ENCODE results near the gene TPT1. TPM values are rescaled to one million over a fixed set of nuclear protein-coding genes. Genes with fewer than 3 reads are reported as not detected.

TPT1 gene
- total and polyA plus RNA-seq, 10 donors = 2,558 to 10,629 (median 4,026) TPM

DNA sequence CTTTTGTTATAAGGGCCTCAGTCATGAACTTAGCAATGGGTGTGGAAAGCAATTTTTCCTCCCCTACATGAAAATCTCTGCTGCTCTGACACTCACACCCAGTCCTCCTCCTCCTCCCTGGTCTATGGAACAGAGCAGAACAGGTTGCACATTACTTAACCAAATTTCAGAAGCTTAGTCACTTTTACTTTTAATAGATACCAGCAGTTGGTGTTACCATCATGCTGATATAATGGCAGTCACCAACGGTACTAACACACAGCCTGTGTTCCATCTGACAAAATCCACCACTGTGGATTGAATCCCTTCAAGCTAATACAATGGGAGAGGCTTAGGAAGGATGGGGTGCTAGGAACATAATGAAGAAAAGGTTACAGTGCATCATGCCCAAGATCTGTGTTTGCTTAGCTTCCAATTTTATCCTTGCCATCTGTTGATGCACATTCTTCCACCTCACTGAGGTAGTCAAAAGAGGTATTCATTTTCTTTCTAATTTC, 9.8 kb downstream of the TPT1 start:
- Histone ChIP-seq H3K27me3 (replicated peaks in 1 of 7) (no peaks in the 10 kb centered on the region), H3K4me1 (peaks cover 34 to 100% (median 75%) of the 10 kb centered on the region in 6 donors), H3K9me3 (no peaks in the 10 kb centered on the region), H3K36me3 (peaks cover 2 to 24% (median 9%) of the 10 kb centered on the region in 6 donors), H3K27ac (peak overlapping the region in 5 of 8 donors; percentile 9 to 84 (median 76)), H3K4me3 (no peak overlapping the region)
- TF ChIP-seq, protein P1, sequence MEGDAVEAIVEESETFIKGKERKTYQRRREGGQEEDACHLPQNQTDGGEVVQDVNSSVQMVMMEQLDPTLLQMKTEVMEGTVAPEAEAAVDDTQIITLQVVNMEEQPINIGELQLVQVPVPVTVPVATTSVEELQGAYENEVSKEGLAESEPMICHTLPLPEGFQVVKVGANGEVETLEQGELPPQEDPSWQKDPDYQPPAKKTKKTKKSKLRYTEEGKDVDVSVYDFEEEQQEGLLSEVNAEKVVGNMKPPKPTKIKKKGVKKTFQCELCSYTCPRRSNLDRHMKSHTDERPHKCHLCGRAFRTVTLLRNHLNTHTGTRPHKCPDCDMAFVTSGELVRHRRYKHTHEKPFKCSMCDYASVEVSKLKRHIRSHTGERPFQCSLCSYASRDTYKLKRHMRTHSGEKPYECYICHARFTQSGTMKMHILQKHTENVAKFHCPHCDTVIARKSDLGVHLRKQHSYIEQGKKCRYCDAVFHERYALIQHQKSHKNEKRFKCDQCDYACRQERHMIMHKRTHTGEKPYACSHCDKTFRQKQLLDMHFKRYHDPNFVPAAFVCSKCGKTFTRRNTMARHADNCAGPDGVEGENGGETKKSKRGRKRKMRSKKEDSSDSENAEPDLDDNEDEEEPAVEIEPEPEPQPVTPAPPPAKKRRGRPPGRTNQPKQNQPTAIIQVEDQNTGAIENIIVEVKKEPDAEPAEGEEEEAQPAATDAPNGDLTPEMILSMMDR (IDR thresholded peaks at IDR 0.05 in 8 of 11, conservative IDR thresholded peaks at IDR 0.05 in 3 of 11) = no peak
- TF ChIP-seq POLR2A (IDR thresholded peaks at IDR 0.05) (no peak), POLR2AphosphoS5 (IDR thresholded peaks at IDR 0.05) (no peak)
- intact Hi-C loops (cut with DNase I; ENCODE audit: low total_unique reads) = no loop called here
- no peak for DNase-seq
- WGBS, 5 donors = 62 to 84% (median 64%) methylated on average over 1 of the region's 1 CpG

GRCh38 chr13:45328661-45329111, 12.3 kb downstream of the TPT1 start:
- 50 to 60% (median 58%) methylated on average over 3 of the region's 3 CpGs for WGBS, 5 donors
- Histone ChIP-seq H3K4me3 (peak overlapping the region in 1 of 8 donors; percentile 12), H3K27ac (peak overlapping the region in 3 of 8 donors; percentile 76 to 84 (median 76)), H3K27me3 (replicated peaks in 1 of 7) (no peaks in the 10 kb centered on the region), H3K4me1 (peaks cover 12 to 87% (median 58%) of the 10 kb centered on the region in 6 donors), H3K9me3 (no peaks in the 10 kb centered on the region), H3K36me3 (no peaks in the 10 kb centered on the region)
- TF ChIP-seq, protein P1 (IDR thresholded peaks at IDR 0.05 in 8 of 11, conservative IDR thresholded peaks at IDR 0.05 in 3 of 11) = no peak
- no peak for TF ChIP-seq POLR2A (IDR thresholded peaks at IDR 0.05)
- no peak for TF ChIP-seq POLR2AphosphoS5 (IDR thresholded peaks at IDR 0.05)
- DNase-seq = no peak
- intact Hi-C loops (cut with DNase I; ENCODE audit: low total_unique reads) = no loop called here

- Histone ChIP-seq H3K9me3 (no peaks in the 10 kb centered on the region), H3K4me3 (no peak overlapping the region), H3K27ac (peak overlapping the region in 4 of 8 donors; percentile 33 to 76 (median 53)), H3K36me3 (no peaks in the 10 kb centered on the region), H3K27me3 (replicated peaks in 1 of 7) (no peaks in the 10 kb centered on the region), H3K4me1 (peaks cover 10 to 74% (median 46%) of the 10 kb centered on the region in 6 donors)
- WGBS, 5 donors = 69 to 73% (median 69%) methylated on average over 9 of the region's 9 CpGs
- intact Hi-C loops (cut with DNase I; ENCODE audit: low total_unique reads) = no loop called here
- DNase-seq = no peak
- TF ChIP-seq POLR2A (IDR thresholded peaks at IDR 0.05) (no peak), POLR2AphosphoS5 (IDR thresholded peaks at IDR 0.05) (no peak)
- TF ChIP-seq, protein P1 (IDR thresholded peaks at IDR 0.05 in 8 of 11, conservative IDR thresholded peaks at IDR 0.05 in 3 of 11) = no peak
Observed at GRCh38 chr13:45327253-45327955, 13.6 kb downstream of the TPT1 start.

GRCh38 chr13:45325806-45326205, 15.2 kb downstream of the TPT1 start:
- intact Hi-C loops (cut with DNase I; ENCODE audit: low total_unique reads) = no loop called here

More at GRCh38 chr13:45325806-45326205, 15.2 kb downstream of the TPT1 start:
- peak in 1 of 3 donors; percentile 64 for TF ChIP-seq POLR2AphosphoS5 (IDR thresholded peaks at IDR 0.05)
- TF ChIP-seq, protein P1 (IDR thresholded peaks at IDR 0.05 in 8 of 11, conservative IDR thresholded peaks at IDR 0.05 in 3 of 11) = no peak
- TF ChIP-seq POLR2A (IDR thresholded peaks at IDR 0.05) = no peak
- DNase-seq = no peak
- Histone ChIP-seq H3K9me3 (no peaks in the 10 kb centered on the region), H3K27me3 (replicated peaks in 1 of 7) (no peaks in the 10 kb centered on the region), H3K4me1 (peaks cover 10 to 72% (median 42%) of the 10 kb centered on the region in 6 donors), H3K27ac (peak overlapping the region in 7 of 8 donors; percentile 22 to 76 (median 62)), H3K36me3 (no peaks in the 10 kb centered on the region), H3K4me3 (no peak overlapping the region)
- 40 to 48% (median 44%) methylated on average over 4 of the region's 4 CpGs for WGBS, 5 donors

Measured in spleen (tissue), 11 donors.